Left lung (tissue), 10 donors: ENCODE data around the gene AKR1C2. TPM values are rescaled to one million over a fixed set of nuclear protein-coding genes. Genes with fewer than 3 reads are reported as not detected.
"Not testable (repeated sequence)": the region's sequence is repeated elsewhere in the genome, so short reads cannot be mapped to it uniquely, and the experiment has no call there.

ENCODE experiments used
- ATAC-seq: fragments of 200-7000 bp; cut with Tn5 transposase; one replicate; pipeline ENCODE4 v1.9.1; 2020; ENCODE audit warnings: moderate library complexity
- DNase-seq, 4 donors: peaks; one replicate each; pipeline ENCODE4 v3.0.0-alpha.2; 2013 to 2020
- H3K27ac ChIP-seq, 2 donors: fragments of 200-600 bp; sonication (generic) in 1 of 2; one replicate each; pipeline versions ENCODE4 v1.5.0 to v1.8.0; 2020 to 2021
- H3K27me3 ChIP-seq, 2 donors: fragments of 200-600 bp; sonication (generic) in 1 of 2; one replicate each; pipeline versions ENCODE4 v1.5.0 to v1.8.0; 2020 to 2021
- H3K36me3 ChIP-seq, 2 donors: fragments of 200-600 bp; sonication (generic) in 1 of 2; one replicate each; pipeline versions ENCODE4 v1.5.0 to v1.8.0; 2020 to 2021
- H3K4me1 ChIP-seq, 2 donors: fragments of 200-600 bp; one replicate each; pipeline ENCODE4 v1.8.0; 2021
- H3K4me3 ChIP-seq, 2 donors: fragments of 200-600 bp; sonication (generic) in 1 of 2; one replicate each; pipeline versions ENCODE4 v1.5.0 to v1.8.0; 2020 to 2021; ENCODE audit warnings: mild to moderate bottlenecking in 1 of 2
- H3K9me3 ChIP-seq, 2 donors: fragments of 200-600 bp; sonication (generic) in 1 of 2; one replicate each; pipeline versions ENCODE4 v1.5.0 to v1.8.0; 2020 to 2021
- intact Hi-C, 2 donors: fragments of 100-400 bp; cut with DNase I; formaldehyde crosslinking; loops; one replicate each; pipeline versions ENCODE4 v1.11.2 to v1.14.2; 2022
- polyA plus RNA-seq, 6 donors: library from polyadenylated mRNA; unstranded; fragments of 120-200 nt; gene quantifications; one replicate each; pipeline ENCODE4 v1.2.1, GENCODE V29; 2013; ENCODE audit not compliant: insufficient read length in 6 of 6
- total RNA-seq, 2 donors: library from RNA; stranded (reverse); fragmentation: NEBNext Ultra II Directional; extraction: Animal tissue kit (Norgen Biotek cat#: 25700); gene quantifications; one replicate each; pipeline ENCODE4 v1.2.1, GENCODE V29; 2021
- TF ChIP-seq, protein P1 (sequence below), 2 donors: fragments of 200-600 bp; sonication (generic) in 1 of 2; IDR thresholded peaks; one replicate each; pipeline versions ENCODE4 v1.5.0 to v1.8.0; 2021; ENCODE audit warnings: antibody characterized with exemption in 2 of 2
- donor health status: DM: no; HTN: yes; CAD: no.
- donor health status: DM: no; HTN: no; CAD: no.

The AKR1C2 gene
- total and polyA plus RNA-seq, 8 donors = 3.1 to 65.3 (median 8.0) TPM

- Histone ChIP-seq H3K4me3 (no peak overlapping the region), H3K27me3 (no peaks in the 10 kb centered on the region), H3K27ac (no peak overlapping the region), H3K4me1 (no peaks in the 10 kb centered on the region), H3K36me3 (no peaks in the 10 kb centered on the region), H3K9me3 (no peaks in the 10 kb centered on the region)
- TF ChIP-seq, protein P1, sequence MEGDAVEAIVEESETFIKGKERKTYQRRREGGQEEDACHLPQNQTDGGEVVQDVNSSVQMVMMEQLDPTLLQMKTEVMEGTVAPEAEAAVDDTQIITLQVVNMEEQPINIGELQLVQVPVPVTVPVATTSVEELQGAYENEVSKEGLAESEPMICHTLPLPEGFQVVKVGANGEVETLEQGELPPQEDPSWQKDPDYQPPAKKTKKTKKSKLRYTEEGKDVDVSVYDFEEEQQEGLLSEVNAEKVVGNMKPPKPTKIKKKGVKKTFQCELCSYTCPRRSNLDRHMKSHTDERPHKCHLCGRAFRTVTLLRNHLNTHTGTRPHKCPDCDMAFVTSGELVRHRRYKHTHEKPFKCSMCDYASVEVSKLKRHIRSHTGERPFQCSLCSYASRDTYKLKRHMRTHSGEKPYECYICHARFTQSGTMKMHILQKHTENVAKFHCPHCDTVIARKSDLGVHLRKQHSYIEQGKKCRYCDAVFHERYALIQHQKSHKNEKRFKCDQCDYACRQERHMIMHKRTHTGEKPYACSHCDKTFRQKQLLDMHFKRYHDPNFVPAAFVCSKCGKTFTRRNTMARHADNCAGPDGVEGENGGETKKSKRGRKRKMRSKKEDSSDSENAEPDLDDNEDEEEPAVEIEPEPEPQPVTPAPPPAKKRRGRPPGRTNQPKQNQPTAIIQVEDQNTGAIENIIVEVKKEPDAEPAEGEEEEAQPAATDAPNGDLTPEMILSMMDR (IDR thresholded peaks at IDR 0.05) = no peak
- no peak for DNase-seq
- ATAC-seq = no peak
- intact Hi-C loops = no loop called here
Observed at GRCh38 chr10:4978870-4979269, 24.8 kb downstream of the AKR1C2 start.

- H3K4me3 ChIP-seq = no peak overlapping the region
- TF ChIP-seq, protein P1 (IDR thresholded peaks at IDR 0.05) = no peak
- ATAC-seq (no peak), DNase-seq (no peak)
- H3K36me3 ChIP-seq = no peaks in the 10 kb centered on the region
- H3K9me3 ChIP-seq = no peaks in the 10 kb centered on the region
- no peaks in the 10 kb centered on the region for H3K27me3 ChIP-seq
- intact Hi-C loops = no loop called here
- no peak overlapping the region for H3K27ac ChIP-seq
- no peaks in the 10 kb centered on the region for H3K4me1 ChIP-seq
Observed at GRCh38 chr10:4977025-4977424, 26.6 kb downstream of the AKR1C2 start.

DNA sequence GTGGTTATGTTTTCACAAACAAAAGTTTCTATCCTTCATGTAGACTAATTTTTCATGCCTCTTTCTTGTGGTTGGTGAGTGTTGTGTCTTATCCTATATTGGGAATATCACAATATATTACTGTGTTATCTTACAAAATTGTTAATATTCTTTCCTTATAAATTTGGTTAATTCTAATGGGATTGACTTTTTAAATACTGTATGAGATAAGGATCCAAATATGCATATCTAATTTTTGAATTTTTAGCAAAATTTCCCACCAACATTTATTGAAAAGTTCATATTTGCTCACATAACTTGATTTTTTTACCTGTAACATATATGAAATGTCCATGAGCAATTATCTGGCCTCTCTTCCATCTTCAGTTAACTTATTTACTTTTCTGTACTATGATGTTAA lies 29.3 kb downstream of the AKR1C2 start:
- H3K27ac ChIP-seq, H3K27me3 ChIP-seq, H3K36me3 ChIP-seq, H3K9me3 ChIP-seq, H3K4me1 ChIP-seq, ATAC-seq, DNase-seq, intact Hi-C loops, H3K4me3 ChIP-seq: not testable (repeated sequence)

DNA sequence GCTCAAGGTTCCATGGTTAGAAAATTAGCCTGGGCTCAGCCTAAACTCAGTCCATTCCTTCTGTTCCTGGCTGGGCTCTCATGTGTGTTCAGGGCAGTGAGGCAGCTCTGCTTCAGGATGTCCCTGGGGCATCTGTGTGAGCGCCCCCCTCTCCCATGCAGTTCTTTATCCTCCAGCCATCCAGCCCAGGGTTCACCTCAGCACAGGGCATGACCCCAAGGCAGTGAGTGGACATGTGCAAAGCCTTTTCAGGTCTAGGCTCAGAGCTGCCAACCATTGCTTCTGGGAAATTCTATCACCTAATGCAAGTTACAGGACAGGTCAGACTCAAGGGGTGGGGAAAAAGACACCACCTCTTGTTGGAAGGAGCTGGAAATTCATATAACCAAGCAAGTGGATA lies 30.4 kb downstream of the AKR1C2 start:
- H3K4me1 ChIP-seq, ATAC-seq, intact Hi-C loops, H3K4me3 ChIP-seq, H3K27ac ChIP-seq, H3K27me3 ChIP-seq, H3K9me3 ChIP-seq, DNase-seq: not testable (repeated sequence)
- H3K36me3 ChIP-seq = peaks cover 0 to 13% of the 10 kb centered on the region in 2 donors

DNA sequence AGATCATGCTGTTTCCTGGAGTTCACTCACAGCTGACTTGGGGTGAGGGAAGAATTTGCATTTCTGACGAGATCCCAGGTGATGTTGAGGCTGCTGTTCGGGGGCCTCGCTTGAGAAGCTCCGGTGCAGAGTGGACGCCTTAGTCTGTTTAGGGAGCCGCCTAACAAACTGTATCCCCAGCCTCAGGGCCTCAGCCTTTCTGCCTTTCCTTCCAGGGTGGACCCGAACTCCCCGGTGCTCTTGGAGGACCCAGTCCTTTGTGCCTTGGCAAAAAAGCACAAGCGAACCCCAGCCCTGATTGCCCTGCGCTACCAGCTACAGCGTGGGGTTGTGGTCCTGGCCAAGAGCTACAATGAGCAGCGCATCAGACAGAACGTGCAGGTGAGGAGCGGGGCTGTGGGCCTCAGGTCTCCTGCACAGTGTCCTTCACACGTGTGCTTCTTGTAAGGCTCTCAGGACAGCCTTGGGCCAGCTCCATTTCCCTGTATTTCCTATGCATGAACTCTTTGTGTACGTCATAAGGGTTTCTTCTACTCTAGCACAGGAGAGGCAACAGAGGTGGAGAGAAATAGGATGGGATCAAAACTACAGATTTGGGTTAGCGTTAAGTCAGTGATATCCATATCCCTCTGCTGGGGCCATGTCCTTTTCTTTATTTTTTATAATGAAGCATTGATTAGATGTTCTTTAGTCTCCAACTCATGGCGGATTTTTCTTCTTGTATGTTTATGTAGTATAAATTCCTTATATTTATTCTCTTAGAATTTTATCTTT lies 31.1 kb downstream of the AKR1C2 start:
- peak in 1 of 4 donors; percentile 36 for DNase-seq
- ATAC-seq, intact Hi-C loops, H3K9me3 ChIP-seq, H3K4me3 ChIP-seq, H3K4me1 ChIP-seq, H3K27ac ChIP-seq, H3K27me3 ChIP-seq: not testable (repeated sequence)
- H3K36me3 ChIP-seq = peaks cover 0 to 13% of the 10 kb centered on the region in 2 donors

DNA sequence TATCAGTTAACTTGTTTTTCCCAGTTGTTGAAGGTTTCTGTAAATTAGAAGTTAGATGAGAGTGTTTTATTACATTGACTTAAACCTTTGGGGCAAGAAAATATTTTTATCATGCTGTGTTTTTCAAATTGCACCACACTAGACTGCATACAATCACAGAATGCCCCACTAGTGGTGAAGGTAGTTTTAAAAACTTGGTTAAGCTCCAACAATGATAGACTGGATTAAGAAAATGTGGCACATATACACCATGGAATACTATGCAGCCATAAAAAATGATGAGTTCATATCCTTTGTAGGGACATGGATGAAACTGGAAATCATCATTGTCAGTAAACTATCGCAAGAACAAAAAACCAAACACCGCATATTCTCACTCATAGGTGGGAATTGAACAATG lies 33.3 kb downstream of the AKR1C2 start:
- H3K27ac ChIP-seq, H3K27me3 ChIP-seq, H3K4me1 ChIP-seq, H3K4me3 ChIP-seq, H3K9me3 ChIP-seq, ATAC-seq, intact Hi-C loops, DNase-seq: not testable (repeated sequence)
- peaks cover 0 to 13% of the 10 kb centered on the region in 2 donors for H3K36me3 ChIP-seq

DNA sequence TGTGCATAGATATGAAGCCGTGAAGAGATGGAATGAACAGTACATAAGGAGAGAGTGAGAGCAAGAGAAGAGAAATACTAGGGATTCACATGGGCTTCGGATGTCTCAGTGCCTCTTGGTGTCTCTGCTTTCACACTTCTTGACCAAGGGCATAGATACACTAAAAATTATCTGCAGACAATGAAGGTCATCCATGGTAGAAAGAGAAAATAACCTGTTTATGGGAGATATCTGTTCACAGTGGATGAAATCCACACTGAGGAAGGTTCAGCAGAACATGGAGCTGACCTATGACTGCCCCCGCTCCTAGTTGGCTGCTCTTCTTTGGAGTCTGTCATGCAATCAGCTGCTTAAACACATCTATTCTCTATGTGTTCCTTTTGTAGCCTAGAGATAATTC lies 34.4 kb downstream of the AKR1C2 start:
- H3K4me1 ChIP-seq, H3K9me3 ChIP-seq, DNase-seq, intact Hi-C loops, ATAC-seq, H3K27me3 ChIP-seq, H3K4me3 ChIP-seq, H3K27ac ChIP-seq: not testable (repeated sequence)
- H3K36me3 ChIP-seq = peaks cover 0 to 13% of the 10 kb centered on the region in 2 donors

DNA sequence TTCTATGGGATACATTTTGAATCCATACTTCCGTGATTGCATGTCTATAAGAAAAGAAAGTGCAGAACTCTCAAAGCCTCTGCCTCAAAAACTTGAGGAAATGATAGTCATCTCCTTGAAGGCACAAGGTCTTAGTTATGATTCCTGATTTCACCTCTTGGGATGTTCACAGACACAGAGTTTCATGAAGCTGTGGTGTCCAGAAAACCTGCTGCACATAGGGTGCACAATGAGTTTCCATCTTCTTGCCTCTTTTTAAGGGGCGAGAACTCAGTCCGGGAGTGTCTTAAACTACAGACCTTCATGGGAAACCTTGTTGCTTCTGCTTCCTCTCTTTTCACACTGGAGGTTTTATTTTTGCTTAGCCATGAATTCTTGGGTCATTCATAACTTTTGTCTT lies 36.5 kb downstream of the AKR1C2 start:
- H3K9me3 ChIP-seq, H3K27ac ChIP-seq, intact Hi-C loops: not testable (repeated sequence)

DNA sequence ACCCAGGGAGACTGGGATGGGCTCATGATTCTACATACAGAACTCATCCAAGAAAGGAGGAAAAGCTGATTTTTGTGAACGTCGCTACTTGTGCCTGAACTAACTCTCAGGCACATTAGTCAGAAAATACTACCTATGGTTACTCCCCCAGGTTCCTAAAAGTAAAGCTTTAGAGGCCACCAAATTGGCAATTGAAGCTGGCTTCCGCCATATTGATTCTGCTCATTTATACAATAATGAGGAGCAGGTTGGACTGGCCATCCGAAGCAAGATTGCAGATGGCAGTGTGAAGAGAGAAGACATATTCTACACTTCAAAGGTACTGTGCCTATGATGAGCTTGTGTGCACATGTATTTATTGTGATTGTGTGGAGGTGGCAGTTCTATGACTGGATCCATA lies 37.9 kb downstream of the AKR1C2 start:
- DNase-seq, H3K27ac ChIP-seq, ATAC-seq, H3K27me3 ChIP-seq, intact Hi-C loops, H3K4me3 ChIP-seq, H3K9me3 ChIP-seq, H3K4me1 ChIP-seq: not testable (repeated sequence)
- peaks cover 0 to 13% of the 10 kb centered on the region in 2 donors for H3K36me3 ChIP-seq

More for the DNA sequence above, 36.5 kb downstream of the AKR1C2 start:
- not testable (repeated sequence) for H3K4me1 ChIP-seq, H3K4me3 ChIP-seq, H3K27me3 ChIP-seq, DNase-seq, ATAC-seq
- H3K36me3 ChIP-seq = peaks cover 0 to 13% of the 10 kb centered on the region in 2 donors

DNA sequence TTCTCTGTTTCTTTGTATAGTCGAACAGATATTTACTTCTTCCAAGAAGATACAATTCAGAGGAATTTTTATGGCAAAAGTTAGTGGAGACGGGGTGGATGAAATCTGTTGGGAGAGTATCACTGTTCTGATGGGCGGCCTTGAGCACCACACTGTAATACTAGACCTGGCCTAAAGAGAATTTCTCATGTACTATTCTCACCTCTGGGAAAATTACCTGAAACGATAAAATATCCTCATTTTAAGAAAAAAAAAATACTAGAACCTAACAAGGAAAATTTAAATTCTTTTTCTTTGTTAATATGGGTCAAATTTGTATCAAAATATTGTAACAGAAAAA lies 39.9 kb downstream of the AKR1C2 start:
- H3K36me3 ChIP-seq, H3K27ac ChIP-seq, H3K4me1 ChIP-seq, intact Hi-C loops, DNase-seq, H3K9me3 ChIP-seq, H3K27me3 ChIP-seq: not testable (repeated sequence)
- peak; percentile 59 for ATAC-seq
- peak overlapping the region in 1 of 2 donors; percentile 18 for H3K4me3 ChIP-seq

DNA sequence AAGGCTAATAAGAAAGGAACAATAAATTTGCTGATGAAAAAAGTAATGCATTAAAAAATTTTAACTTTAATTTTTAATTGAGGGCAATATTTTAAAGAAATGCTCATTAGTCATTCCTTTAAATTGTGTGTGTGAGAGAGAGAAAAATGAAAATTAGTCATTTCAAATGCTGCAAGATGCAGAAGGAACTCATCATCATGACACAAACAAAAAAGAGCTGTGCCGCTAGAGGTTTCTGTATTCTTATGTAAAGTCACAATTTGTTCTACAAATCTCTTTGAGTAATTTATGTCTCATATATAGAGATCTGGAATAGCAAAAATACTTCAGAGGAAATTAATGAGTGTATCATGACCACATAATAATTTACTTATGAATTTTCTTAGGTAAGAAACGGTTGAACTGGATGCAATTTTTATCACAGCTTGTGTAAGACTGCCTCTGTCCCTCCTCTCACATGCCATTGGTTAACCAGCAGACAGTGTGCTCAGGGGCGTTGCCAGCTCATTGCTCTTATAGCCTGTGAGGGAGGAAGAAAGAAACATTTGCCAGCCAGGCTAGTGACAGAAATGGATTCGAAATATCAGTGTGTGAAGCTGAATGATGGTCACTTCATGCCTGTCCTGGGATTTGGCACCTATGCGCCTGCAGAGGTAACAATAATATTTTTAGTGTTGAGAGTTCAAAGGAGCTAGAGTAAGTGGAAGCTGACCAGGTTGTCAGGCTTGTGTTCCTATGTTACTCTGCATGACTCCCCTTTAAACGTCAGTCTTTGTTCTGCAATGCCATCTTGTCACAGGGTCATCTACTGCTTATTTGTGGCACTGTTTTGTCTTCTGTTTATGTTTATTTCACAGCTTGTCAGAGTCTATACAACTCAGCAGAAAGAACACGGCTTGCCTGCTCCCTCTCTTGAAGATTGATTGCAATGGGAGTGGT lies 40.5 kb downstream of the AKR1C2 start, which contains the start of gene AKR1C1:
TSS of gene AKR1C1 (plus strand) at position 540 of the 939 bp plus-strand sequence. CDS start at position 570, 30 bp downstream.
- H3K27me3 ChIP-seq, H3K27ac ChIP-seq, H3K9me3 ChIP-seq, H3K4me1 ChIP-seq, intact Hi-C loops, DNase-seq, H3K36me3 ChIP-seq: not testable (repeated sequence)
- peak within 1 kb of the TSS in 1 of 2 donors; percentile 18 for H3K4me3 ChIP-seq
- ATAC-seq = peak; percentile 99
